Liver (tissue), 3 donors: ENCODE measurements around the gene IRX2.

Experiments used
- ATF3 ChIP-seq: IDR thresholded peaks from 2 replicates; pipeline ENCODE4 v1.6.1; 2016; ENCODE audit warnings: antibody characterized with exemption
- CTCF ChIP-seq: fragments of 150-350 bp; IDR thresholded peaks from 2 replicates; pipeline ENCODE4 v1.5.1; 2017; ENCODE audit warnings: improper control_type of control experiment, low read depth, low read length; ENCODE audit not compliant: missing input control
- EGR1 ChIP-seq, 2 donors: IDR thresholded peaks; 2 replicates each; pipeline ENCODE4 v1.6.1; 2016 to 2018; ENCODE audit warnings: antibody characterized with exemption in 2 of 2, low read depth in 2 of 2
- FOXA1 ChIP-seq: IDR thresholded peaks from 2 replicates; pipeline ENCODE4 v1.6.1; 2016; ENCODE audit warnings: antibody characterized with exemption
- MAX ChIP-seq: IDR thresholded peaks from 2 replicates; pipeline ENCODE4 v1.6.1; 2016; ENCODE audit warnings: antibody characterized with exemption
- TAF1 ChIP-seq: conservative IDR thresholded peaks from 2 replicates; pipeline ENCODE4 v1.6.1; 2016; ENCODE audit warnings: antibody characterized with exemption, mild to moderate bottlenecking
- YY1 ChIP-seq: IDR thresholded peaks from 2 replicates; pipeline ENCODE4 v1.6.1; 2016; ENCODE audit warnings: antibody characterized with exemption, mild to moderate bottlenecking
- ZBTB33 ChIP-seq: IDR thresholded peaks from 2 replicates; pipeline ENCODE4 v1.6.1; 2016; ENCODE audit warnings: antibody characterized with exemption
- TF ChIP-seq, protein P1 (sequence below): IDR thresholded peaks from 2 replicates; pipeline ENCODE4 v1.6.1; 2016; ENCODE audit warnings: antibody characterized with exemption, mild to moderate bottlenecking
- donor health status: healthy.
- donor health status: healthy.

GRCh38 chr5:2704111-2704510 lies 47.4 kb downstream of the IRX2 start:
- TF ChIP-seq CTCF (no peak), YY1 (no peak), ZBTB33 (no peak), TAF1 (no peak), EGR1 (IDR thresholded peaks at IDR 0.05; ENCODE audit: low read depth in 2 of 2) (no peak), ATF3 (no peak), FOXA1 (no peak), MAX (no peak)
- TF ChIP-seq, protein P1, sequence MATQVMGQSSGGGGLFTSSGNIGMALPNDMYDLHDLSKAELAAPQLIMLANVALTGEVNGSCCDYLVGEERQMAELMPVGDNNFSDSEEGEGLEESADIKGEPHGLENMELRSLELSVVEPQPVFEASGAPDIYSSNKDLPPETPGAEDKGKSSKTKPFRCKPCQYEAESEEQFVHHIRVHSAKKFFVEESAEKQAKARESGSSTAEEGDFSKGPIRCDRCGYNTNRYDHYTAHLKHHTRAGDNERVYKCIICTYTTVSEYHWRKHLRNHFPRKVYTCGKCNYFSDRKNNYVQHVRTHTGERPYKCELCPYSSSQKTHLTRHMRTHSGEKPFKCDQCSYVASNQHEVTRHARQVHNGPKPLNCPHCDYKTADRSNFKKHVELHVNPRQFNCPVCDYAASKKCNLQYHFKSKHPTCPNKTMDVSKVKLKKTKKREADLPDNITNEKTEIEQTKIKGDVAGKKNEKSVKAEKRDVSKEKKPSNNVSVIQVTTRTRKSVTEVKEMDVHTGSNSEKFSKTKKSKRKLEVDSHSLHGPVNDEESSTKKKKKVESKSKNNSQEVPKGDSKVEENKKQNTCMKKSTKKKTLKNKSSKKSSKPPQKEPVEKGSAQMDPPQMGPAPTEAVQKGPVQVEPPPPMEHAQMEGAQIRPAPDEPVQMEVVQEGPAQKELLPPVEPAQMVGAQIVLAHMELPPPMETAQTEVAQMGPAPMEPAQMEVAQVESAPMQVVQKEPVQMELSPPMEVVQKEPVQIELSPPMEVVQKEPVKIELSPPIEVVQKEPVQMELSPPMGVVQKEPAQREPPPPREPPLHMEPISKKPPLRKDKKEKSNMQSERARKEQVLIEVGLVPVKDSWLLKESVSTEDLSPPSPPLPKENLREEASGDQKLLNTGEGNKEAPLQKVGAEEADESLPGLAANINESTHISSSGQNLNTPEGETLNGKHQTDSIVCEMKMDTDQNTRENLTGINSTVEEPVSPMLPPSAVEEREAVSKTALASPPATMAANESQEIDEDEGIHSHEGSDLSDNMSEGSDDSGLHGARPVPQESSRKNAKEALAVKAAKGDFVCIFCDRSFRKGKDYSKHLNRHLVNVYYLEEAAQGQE: no peak
